ENCODE measurements around the gene OBI1.

OBI1 gene

DNA sequence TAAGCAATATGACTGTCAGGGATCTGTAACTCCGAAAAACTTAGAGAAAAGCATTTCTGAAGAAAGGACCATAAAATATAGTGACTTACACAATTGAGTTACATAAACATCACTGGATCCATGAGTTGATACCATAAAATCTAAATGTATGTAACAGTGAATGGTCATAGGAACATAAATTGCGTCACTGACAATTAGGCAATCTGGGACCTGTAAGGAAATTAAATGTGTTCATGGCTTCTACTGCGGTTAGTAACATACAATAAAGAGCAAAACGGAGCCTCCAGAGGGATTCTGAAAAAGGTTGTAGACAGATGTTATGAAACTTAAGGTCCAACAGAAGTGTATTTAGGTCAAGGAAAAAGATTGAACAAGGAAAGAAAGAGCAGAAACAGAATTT, 82.7 kb downstream of the OBI1 start:
- DNase-seq (ENCODE audit: low read depth, low spot score): no peak

DNA sequence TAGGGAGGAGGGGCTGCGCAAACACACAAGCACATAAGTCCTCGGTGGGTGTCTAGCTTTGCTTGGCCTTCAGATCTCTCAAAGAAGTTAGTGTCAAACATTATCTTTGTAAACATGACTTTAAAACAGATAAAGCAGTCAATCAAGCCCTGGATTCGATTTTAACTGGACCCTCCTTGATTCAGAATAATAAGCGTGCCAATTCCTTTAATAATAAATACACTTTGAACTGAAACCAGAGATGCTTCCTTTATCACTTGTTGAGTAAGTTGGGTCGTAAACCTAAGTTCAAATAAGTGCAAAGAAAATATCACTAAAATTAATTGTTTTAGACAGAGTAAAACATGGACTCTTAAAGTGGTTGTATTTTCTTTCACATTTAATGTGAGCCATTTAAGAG, 86.5 kb downstream of the OBI1 start:
- no peak for DNase-seq (ENCODE audit: low read depth, low spot score)

DNA sequence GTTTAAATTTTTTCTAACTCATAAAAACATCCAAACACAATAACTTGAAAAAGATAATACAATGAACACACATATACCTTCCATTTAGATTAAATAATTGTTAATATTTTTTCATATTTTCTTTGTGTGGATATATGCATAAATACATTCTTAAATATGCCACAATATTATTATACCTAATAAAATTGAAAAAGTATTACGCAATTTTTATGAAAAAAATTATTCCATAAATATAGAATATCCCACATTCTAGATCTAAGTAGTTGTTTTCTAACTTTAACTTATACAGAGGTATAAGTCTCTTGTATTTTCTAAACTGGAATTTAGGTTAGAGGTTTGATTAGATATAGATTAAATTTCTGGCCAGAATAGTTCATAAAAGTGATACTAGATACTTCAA, 89.9 kb downstream of the OBI1 start:
- no peak for DNase-seq (ENCODE audit: low read depth, low spot score)

DNA sequence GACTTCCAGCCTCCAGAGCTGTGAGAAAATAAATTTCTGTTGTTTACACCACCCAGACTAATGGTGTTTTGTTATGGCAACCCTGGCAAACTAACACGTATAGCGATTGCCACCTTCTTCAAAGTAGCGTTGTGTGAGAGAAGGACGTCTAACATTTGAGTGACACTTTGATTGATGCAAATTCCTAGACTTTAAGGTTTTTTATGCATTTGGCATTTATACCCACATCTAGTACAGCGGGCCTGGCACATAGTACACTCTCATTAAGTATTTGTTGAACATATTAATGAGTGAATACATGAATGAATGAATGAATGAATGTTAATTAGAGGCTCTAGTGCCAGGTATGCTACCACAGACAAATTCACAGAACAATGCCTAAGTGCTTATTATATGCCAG, 92.3 kb downstream of the OBI1 start:
- no peak for DNase-seq (ENCODE audit: low read depth, low spot score)
